Measurements from ENCODE around the gene GEMIN4.
"Not testable (repeated sequence)": the region's sequence is repeated elsewhere in the genome, so short reads cannot be mapped to it uniquely, and the experiment has no call there.

Gene GEMIN4

DNA sequence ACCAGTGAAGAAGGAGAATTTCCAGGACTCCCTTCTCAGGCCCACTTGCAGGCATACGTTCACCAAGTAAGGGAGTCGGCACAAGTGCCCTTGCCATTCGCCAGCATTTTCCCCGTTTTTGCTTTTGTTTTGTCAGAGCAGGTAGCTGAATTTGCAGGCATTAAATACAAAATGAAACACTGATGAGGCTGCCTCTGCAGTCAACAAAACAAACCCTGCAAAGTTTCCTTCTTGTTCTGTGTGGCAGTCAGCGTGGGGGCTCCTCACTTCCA is 22.2 kb upstream of the GEMIN4 start:
- no peak for DNase-seq

DNA sequence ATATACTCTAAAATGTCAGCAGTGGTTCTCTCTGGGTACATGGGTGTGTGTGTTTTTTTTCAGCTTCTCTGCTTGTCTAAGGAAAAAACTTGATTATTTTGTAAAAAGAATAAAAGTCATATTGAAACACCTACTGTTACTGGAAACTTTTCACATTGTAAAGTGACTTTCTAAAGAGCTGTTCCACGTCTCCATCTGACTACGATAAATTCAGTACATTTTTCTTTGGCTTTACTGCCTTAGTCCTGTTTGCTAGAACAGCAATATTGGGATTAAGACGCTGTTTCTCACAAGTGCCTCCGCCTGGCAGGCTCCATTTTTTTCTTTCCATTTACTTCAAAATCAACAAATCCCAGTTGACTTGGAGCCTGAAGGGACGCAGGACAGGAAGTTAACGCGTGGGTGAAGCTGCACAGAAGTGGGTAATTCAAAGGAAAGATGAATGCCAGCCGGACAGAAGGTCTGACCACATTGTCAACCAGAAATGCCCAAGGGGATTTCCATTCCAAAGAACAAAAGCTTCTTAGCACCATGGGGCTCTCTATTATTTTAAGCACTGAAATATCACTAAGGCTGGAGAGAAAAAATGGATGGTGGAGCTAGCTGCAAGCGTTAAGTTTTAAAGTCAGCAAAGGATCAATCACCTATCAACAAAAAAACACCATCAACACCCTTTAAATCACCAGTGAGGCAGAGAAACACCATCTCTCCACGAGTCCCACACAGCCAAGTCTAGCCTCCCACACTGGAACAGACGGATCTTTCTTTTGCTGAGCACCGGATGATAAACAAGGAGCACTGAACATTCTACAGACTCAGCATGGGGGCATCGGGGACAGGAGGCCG is 21.6 kb upstream of the GEMIN4 start:
- DNase-seq = no peak

DNA sequence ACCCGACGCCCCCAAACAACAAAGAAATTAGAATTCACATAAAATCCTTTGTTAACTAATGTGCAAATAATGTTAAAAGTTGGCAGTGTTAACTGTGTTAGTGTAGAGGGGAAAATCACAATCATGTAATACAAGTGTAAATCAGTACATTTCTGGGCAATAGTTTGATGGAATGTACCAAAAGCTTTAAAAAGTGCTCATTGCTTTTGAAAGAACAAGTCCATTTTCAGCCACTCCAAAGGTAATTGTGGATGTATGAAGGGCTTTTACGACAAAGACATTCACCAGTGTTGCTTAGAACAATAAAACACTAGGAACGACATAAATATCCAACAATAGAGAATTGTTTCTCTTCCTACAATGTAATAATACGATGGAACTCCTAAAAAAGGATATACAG is 21.0 kb upstream of the GEMIN4 start:
- no peak for DNase-seq

DNA sequence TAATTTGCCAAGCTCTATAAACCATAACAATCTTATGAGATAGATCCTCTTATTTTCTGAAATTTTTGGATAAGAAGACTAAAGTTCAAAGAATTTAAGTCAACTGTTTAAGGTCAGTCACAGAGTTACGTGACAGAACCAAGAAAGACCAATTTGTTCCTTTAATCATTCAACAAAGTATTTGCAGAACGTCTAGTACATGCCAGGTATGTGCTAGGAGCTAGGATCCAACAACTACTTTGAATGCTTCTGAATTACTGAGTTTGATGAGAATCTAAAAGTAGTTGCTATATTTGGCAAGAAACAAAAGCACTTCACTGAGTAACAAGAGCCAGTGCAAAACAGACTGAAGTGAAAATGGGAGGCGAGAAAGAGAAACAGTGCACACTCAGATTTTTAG is 15.0 kb upstream of the GEMIN4 start:
- DNase-seq = no peak

DNA sequence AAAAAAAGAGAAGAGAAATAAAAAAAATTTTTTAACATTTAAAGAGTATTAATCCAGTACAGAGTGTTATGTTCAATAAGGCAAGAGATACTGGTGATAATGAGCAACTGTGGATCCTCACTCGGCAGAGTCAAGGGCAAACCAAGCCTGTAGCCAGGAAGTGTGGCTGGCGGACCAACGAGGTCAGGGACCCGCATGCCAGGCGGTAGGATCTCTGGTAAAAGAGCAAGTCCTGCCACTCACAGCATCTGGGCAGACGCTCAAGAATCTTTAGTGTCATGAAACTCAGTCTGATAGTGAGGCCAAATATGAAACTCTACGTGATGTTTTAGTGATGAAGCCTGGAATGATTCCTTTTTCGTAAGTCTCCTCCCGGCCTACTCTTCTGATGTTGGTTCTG is 8.3 kb upstream of the GEMIN4 start:
- DNase-seq = no peak

DNA sequence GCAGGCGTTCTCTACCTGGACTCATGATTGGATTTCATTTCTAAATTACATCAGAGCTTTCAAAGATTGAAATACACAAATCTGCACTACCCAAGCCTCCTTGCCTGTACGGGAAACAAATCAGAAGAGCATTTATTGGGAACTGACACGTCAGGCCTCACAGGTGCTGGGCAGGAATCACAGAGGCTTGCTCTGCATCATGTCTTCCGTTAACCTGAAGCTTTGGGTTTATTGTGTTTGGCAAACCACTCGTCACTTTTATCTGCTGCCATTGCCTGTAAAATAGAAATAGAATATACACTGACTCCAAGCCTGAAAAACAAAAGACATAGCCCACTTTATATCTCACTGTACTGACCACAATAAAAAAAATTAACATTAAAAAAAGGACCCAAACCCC is 7.9 kb upstream of the GEMIN4 start:
- DNase-seq = no peak

DNA sequence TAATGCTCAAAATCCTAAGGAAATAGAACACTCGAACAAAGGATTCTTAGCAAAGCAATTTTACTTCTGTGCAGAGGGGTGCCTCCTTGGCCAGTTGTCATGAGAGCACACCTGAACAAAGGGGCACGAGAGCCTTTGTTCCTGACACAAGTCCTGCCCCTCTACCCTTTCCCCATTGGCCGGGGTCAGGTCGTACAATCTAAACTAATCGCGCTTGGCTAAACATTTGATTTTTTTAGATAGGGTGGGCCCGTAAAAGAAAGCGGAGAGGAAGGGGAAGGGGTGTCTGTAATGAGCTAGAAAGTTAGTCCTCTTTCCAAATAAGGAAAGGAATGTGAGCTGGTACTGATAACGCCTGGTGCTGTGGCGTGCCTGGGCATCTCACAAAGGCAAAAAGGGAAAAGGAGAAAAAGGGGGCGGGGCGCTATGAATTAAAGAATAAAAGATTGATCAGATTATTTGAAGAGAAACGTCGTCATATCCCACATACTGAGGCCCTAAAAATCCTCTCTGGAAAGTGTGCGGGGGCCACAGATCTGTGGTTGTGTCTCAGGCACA is 4.0 kb upstream of the GEMIN4 start:
- not testable (repeated sequence) for DNase-seq

DNA sequence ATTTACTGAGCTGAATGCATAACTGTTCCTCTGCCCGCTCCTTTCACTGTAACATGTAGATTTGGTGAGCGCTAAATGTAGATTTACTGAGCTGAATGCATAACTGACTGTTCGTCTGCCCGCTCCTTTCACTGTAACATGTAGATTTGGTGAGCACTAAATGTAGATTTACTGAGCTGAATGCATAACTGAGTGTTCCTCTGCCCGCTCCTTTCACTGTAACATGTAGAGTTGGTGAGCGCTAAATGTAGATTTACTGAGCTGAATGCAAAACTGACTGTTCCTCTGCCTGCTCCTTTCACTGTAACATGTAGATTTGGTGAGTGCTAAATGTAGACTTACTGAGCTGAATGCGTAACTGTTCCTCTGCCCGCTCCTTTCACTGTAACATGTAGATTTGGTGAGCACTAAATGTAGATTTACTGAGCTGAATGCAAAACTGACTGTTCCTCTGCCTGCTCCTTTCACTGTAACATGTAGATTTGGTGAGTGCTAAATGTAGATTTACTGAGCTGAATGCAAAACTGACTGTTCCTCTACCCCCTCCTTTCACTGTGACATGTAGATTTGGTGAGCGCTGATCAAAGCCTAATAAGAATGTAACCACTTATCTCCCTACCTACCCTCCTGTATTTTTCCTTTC is 3.4 kb upstream of the GEMIN4 start:
- DNase-seq = not testable (repeated sequence)

DNA sequence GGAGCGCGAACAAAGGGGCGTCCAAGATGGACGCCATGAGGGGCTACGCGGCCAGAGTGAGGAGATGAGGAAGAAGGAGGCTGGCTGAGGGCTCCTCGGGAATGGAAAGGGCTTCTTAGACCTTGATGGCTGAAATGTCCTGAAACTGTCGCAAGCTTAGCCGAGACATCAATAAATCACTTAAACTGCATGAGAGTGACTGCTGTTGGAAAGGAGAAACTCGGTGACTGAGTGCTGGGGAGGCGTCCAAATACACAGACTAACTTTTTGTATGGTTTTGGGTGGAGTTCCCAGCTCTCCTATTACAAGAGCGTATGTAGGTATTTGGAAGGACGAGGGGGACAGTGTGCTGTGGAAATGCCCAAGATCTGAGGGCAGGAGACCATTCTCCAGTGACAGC is 1.4 kb upstream of the GEMIN4 start:
- no peak for DNase-seq

DNA sequence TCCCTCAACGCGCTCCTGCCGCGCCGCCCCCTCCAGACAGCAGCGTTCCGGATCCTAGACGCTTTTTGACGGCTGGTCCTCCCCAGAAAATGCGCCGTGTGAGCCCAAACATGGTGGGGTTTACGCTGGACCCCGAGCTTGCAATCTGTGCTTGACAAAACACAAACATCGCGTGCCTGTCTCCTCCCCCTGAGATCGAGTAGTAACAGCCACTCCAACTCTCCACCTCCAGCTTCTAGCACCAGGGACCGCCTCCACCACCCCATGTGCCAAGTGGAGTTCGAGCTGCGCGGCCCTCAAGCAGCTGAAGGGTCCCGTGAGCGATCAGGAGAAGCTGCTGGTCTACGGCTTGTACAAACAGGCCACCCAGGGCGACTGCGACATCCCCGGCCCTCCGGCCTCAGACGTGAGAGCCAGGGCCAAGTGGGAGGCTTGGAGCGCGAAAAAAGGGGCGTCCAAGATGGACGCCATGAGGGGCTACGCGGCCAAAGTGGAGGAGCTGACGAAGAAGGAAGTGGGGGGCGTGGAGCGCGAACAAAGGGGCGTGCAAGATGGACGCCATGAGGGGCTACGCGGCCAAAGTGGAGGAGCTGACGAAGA is 656 bp upstream of the GEMIN4 start:
- DNase-seq = peak; percentile 36

DNA sequence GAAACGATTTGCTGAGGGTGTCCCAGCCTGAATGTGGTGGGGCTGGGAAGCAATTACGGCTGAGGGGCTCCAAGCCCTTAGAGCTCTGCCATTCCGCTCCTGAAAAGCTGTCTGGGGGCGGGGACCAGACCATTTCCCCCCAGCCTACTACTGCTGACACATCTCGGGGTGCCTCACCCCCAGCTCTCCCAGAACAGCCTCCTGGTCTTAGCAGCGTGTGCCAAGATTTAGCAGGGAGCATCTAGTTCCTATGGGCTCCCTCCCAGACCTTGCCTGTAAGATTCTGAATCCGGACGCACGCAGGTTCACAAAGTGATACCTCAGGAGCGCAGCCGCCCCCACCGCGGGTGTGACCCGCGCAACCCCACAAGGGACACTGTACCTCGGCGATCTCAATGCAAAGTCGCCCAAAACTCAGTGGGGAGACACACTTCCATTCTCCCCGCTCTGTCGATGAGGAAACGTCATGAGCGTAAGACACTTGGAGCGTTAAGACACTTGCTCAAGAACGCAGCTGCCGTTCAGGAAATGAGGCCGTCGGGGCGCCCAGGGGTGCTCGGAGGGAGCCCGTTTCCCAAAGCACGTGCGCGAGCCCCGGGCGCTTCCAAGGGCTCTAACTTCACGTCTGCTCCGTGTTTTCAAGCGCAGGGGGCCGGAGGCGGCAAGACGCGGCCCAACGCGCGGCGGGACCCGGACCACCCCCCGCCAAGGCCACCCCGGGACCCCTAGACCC is 629 bp downstream of the GEMIN4 start:
- peak; percentile 66 for DNase-seq

DNA sequence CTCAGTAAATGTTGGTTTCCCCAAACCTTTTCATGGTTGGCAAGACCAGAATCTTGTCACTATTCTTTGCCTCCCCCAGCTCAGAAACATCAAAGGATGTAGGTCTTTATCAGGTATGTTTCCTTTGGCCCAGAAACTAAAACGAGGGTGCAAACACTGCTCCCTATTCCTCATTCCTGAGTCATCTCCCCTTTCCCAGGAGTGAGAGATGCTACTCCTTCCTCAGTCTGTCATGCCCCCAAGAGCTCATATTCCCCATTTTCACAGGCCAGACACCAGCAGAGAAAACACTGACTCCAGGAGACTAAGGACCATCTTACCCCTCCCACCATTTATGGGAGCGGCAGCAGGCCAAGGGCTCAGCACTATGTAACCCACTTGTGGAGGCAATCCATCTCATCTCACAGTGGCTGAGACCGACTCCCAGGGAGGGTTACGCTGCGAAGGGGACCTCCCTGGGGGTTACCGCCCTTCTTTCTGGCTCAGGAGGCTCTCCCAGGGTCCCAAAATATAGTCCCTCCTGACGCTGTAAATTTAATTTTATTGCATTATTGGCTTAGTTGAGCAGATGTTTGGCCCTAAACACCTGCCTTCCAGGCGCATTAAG is 1.5 kb downstream of the GEMIN4 start:
- no peak for DNase-seq

DNA sequence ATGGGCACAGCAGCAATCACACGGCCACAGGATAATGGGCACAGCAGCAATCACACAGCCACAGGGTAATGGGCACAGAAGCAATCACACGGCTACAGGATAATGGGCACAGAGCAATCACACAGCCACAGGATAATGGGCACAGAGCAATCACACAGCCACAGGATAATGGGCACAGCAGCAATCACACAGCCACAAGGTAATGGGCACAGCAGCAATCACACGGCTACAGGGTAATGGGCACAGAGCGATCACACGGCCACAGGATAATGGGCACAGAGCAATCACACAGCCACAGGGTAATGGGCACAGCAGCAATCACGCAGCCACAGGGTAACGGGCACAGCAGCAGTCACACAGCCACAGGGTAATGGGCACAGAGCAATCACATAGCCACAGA is 2.7 kb downstream of the GEMIN4 start:
- not testable (repeated sequence) for DNase-seq

DNA sequence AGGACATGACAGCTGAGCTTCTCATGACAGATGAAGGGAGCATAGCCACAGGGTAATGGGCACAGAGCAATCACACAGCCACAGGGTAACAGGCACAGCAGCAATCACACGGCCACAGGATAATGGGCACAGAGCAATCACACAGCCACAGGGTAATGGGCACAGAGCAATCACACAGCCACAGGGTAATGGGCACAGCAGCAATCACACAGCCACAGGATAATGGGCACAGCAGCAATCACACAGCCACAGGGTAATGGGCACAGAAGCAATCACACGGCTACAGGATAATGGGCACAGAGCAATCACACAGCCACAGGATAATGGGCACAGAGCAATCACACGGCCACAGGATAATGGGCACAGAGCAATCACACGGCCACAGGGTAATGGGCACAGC is 3.5 kb downstream of the GEMIN4 start:
- DNase-seq = not testable (repeated sequence)

DNA sequence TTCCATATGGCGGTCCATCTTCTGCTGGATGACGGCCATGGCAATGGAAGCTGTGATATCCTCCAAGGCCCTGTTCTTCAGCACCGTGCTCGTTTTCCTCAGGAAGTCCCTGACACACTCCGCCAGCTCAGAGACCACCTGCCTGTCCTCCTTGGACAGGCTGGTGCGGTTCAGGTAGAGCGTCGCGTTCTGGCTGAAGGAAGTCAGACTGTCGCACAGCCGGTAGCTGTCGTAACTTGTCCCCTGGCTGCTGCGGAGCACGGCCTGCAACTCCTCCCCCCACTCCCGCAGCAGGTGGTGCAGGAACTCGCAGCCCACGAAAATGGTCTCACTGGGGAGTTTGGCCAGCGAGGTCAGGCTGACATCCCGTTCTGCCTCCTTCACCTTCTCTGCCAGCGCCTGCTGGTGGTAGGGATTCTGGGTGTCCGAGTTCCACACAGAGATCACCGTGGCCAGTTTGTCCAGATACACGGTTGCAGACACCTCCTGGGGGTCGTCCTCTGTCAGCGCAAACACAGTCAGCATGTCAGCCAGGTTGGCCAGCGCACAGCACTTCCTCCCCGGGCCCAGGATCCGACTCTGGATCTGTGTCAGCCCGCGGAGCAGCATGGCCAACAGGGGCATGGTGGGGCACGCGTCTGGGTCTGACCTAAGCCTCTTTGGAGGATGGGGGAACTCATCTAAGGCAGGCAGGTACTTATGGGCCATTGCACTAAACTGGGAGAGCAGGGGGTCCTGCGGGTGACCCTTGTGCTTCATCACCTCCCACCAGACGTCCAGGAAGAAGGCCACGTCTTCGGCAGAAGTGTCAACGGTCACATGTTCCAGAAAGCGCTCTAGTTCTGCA is 5.1 kb downstream of the GEMIN4 start:
- no peak for DNase-seq

DNA sequence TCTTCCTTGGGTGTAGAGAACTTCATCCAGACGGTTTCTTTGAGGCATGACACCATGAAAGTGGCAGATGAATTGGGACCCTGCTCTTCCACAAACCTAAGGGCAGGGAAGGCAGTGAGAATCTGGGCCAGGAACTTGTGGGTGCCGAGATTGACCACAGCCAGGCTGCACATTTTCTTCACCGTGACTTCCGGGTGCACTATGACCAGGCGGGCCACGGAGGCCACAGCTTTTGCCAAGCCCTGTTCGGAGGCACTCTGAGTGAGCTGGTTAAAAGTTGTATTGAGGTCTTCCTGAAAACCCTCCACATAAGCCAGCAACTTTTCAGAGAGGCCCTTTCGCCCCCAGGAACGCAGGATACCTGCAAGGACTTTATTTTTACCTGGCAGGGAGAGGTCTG is 5.9 kb downstream of the GEMIN4 start:
- no peak for DNase-seq

DNA sequence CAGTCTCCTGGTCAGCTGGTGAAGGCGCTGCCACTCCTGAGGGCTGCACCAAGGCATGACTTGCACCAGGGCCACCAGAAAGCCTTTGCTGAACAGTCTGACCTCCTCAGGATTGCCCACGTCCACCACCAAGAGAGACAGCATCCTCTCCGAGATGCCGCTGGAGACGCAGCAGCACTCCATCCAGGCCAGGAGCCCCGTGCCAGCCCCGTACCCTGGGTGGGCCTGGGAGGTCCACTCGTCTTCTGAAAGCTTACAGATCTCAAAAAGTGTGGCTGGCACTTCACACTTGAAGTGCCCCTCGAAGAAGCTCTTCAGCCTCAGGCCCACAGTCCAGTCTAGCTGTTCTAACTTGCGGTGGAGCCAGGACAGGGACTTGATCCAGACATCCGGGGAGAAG is 6.7 kb downstream of the GEMIN4 start:
- DNase-seq = no peak

DNA sequence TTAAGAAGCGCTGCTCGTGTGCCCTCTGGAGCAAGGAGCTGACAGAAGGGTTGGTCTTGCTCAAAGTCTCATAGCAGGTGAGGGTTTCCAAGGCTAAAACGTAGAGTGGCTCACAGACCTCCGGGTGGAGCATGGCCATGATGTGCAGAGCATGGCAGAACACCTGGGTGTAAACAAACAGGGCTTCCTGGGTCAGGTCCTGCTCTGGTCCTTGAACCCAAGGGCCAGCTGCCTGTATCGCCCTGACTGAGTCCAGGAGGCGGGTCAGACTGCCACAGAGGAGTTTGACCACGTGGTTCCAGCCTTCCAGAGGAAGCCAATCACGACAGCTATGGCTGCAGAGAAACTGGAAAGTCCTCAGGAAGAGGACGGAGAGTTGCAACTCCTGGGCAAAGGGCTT is 7.1 kb downstream of the GEMIN4 start:
- DNase-seq = no peak

DNA sequence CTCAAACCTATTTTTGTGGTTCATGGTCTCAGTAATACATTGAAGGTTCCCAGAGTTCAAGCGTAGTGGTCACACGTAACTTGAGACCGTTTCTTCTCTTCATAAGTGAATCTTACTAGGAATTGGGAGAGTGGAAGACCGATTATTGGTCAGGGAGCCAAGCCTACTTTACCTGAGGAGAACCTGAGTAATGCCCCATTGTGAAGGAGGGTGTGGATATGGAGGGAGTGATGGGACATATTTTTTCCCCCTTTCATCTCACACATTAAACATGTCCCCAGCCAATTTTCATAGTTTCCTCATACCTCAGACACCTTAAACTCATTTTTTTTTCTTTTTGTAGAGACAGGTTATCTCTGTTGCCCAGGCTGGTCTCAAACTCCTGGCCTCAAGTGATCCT is 8.9 kb downstream of the GEMIN4 start:
- no peak for DNase-seq

DNA sequence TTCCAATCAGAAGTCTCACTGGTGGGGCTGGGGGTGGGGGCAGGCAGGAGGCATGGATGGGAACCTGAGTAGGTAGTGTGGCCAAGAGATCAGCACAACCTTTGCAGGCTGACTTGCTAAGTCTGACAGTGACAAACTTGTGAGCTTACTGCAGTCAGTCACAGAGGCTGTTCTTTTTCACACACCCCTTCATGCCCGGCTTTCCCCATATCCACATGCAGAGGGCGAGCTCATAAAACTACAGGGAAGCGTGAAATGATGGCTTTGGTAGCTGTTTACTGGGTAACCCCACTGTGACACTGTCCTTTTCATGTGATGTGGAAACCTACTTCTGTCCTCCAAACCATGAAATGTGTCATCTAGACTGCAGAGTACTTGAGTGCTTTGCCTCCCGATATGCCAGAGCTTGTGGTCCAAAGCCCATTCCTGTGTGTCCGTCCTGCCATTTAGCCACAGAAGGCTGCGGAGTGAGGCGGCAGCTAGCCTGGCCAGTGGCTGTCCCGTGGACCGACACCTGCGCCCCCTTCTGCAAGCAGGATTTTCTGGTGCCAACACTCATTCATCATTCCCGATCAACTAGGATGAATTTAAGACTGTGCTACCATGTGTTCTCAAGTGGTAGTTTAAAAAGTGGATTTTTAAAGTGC is 9.8 kb downstream of the GEMIN4 start:
- no peak for DNase-seq

DNA sequence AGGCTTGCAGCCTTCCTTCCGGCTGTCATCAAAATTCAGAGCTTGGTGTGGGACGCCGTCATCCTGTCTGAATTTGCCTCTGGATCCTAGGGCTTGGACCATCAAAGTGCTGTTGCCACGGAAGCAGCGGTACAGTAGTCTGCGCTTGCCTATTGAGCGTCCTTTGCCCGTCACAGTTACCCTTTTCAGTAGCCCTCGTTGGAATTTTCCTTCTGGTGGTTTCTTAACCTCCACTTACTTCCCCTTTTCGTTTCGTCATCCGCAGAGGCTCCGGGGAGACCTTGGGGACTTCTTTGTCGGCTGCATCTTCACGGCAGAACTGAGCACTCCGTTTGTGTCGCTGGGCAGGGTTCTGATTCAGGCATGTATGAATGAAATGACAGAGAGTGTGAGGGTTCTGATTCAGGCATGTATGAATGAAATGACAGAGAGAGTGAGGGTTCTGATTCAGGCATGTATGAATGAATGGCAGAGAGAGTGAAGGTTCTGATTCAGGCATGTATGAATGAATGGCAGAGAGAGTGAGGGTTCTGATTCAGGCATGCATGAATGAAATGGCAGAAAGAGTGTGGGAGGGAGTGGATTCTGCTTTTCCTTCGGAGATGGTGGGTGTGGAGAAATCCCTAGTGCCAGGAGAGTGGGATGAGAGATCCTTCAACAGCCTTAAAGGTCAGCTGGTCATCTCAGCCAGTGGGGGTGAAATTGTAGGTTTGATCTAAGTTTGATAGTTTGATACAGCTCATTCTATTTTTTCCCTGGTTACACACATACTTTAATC is 11.6 kb downstream of the GEMIN4 start:
- no peak for DNase-seq

Measured in EL (cell line).